Hypothalamus (tissue), 51 donors: ENCODE results near the gene NIFK.
"Not testable (repeated sequence)": the region's sequence is repeated elsewhere in the genome, so short reads cannot be mapped to it uniquely, and the experiment has no call there.

Experiments used
- DNase-seq, 51 donors: peaks; one replicate each; lab custom pipeline; 2025; lab: John Stamatoyannopoulos, UW

NIFK gene

GRCh38 chr2:121735518-121736074 is 1.1 kb downstream of the NIFK start:
- no peak for DNase-seq

GRCh38 chr2:121734544-121734943 is 2.1 kb downstream of the NIFK start:
- DNase-seq = not testable (repeated sequence)

- DNase-seq = no peak
Observed at GRCh38 chr2:121731366-121731765, 5.3 kb downstream of the NIFK start.

- DNase-seq = no peak
Observed at GRCh38 chr2:121727950-121728349, 8.7 kb downstream of the NIFK start.

- DNase-seq = no peak
Observed at GRCh38 chr2:121727332-121727731, 9.3 kb downstream of the NIFK start.

- no peak for DNase-seq
Observed at GRCh38 chr2:121723316-121723715, 13.4 kb downstream of the NIFK start.

GRCh38 chr2:121722479-121722878 is 14.2 kb downstream of the NIFK start:
- no peak for DNase-seq

- DNase-seq = no peak
Observed at GRCh38 chr2:121721926-121722325, 14.7 kb downstream of the NIFK start.

GRCh38 chr2:121717529-121717928 is 19.1 kb downstream of the NIFK start:
- DNase-seq = no peak

GRCh38 chr2:121716126-121716525 is 20.5 kb downstream of the NIFK start:
- DNase-seq = no peak

GRCh38 chr2:121711481-121711880 is 25.2 kb downstream of the NIFK start:
- DNase-seq = not testable (repeated sequence)

- no peak for DNase-seq
Observed at GRCh38 chr2:121710470-121711170, 26.1 kb downstream of the NIFK start.

- DNase-seq = no peak
Observed at GRCh38 chr2:121709776-121710469, 26.8 kb downstream of the NIFK start.

- no peak for DNase-seq
Observed at GRCh38 chr2:121707920-121708361, 28.7 kb downstream of the NIFK start.

GRCh38 chr2:121707344-121707919 is 29.2 kb downstream of the NIFK start:
- DNase-seq = no peak

GRCh38 chr2:121705958-121706357 is 30.7 kb downstream of the NIFK start:
- no peak for DNase-seq

- no peak for DNase-seq
Observed at GRCh38 chr2:121705390-121705789, 31.3 kb downstream of the NIFK start.

GRCh38 chr2:121701761-121702160 is 34.9 kb downstream of the NIFK start:
- DNase-seq = not testable (repeated sequence)

- DNase-seq = peak in 3 of 51 donors; percentile 2 to 25 (median 12)
Observed at GRCh38 chr2:121699421-121700333, 37.0 kb downstream of the NIFK start.

GRCh38 chr2:121698318-121698930 is 38.3 kb downstream of the NIFK start:
- no peak for DNase-seq
